Subcutaneous adipose tissue (tissue), 4 donors: Measurements from ENCODE around the gene GINS2. TPM values are rescaled to one million over a fixed set of nuclear protein-coding genes. Genes with fewer than 3 reads are reported as not detected.

Experiments used
- total RNA-seq, 4 donors: library from RNA; depleted of rRNA; stranded (reverse); fragments of >200 nt; gene quantifications; one replicate each; pipeline ENCODE4 v1.1.0, GENCODE V29; 2016
- TF ChIP-seq, protein P1 (sequence below): fragments of 450-650 bp; IDR thresholded peaks from one replicate; pipeline ENCODE4 v1.5.1; 2016; ENCODE audit warnings: low read depth, mild to moderate bottlenecking, control low read depth, antibody characterized with exemption, moderate library complexity

The GINS2 gene
- total RNA-seq, 4 donors from 2014 or later: 0.22 to 0.68 TPM; not detected in 2

DNA sequence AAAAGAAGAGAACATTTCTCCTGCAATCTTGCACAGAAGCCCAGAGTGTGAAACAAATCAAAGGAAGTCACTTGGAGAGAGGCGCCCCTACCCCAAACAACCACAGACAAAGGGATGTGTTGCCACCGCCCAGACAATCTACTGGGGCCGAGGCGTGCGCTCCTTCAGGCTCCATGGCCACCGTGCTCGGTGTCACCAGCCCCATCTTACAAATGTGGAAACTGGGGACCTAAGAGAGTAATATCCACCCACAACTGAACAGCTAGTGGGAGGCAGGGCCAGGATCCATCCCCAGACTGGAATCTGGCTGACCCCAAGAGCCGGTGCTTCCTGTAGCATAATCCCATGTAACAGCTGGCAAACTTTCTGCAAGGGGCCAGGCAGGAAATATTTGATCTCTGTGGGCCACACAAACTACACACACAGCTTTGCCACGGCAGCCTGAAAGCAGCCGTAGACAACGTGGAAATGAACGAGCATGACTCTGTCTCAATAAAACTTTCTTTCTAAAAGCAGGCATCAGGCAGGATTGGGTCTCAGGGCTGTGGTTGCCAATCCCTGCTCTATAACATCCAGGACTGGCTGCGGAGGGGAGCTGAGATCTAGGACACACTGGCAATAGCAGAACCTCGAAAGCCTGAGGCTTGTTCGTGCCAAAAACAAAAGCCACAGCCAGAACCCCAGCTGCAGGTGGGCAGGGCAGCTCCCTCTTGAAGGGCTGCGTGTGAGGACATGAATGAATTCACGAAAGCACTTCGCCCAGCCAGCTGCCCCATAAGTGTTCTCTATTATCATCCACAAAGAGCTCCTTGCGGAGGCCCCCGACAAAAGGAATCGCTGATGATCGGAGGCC is 26.6 kb upstream of the GINS2 start:
- TF ChIP-seq, protein P1, sequence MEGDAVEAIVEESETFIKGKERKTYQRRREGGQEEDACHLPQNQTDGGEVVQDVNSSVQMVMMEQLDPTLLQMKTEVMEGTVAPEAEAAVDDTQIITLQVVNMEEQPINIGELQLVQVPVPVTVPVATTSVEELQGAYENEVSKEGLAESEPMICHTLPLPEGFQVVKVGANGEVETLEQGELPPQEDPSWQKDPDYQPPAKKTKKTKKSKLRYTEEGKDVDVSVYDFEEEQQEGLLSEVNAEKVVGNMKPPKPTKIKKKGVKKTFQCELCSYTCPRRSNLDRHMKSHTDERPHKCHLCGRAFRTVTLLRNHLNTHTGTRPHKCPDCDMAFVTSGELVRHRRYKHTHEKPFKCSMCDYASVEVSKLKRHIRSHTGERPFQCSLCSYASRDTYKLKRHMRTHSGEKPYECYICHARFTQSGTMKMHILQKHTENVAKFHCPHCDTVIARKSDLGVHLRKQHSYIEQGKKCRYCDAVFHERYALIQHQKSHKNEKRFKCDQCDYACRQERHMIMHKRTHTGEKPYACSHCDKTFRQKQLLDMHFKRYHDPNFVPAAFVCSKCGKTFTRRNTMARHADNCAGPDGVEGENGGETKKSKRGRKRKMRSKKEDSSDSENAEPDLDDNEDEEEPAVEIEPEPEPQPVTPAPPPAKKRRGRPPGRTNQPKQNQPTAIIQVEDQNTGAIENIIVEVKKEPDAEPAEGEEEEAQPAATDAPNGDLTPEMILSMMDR: no peak

DNA sequence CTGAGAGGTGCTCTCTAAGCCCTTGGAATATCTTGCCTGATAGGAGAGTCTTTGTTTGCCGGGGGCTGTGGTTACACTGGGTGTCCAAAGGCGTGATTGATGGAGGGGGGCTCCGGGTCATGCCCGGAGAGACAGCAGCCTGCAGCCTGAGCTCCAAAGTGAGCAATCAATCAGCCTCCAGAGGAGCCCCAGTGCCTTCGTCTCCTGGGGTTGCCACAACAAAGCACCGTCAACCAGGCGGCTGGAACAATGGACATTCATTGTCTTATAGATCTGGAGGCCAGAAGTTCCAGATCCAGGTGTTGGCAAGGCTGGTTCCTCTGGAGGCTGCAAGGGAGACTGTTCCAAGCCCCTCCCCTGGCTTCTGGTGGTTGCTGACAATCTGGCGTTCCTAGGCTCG is 24.0 kb upstream of the GINS2 start:
- TF ChIP-seq, protein P1: no peak

DNA sequence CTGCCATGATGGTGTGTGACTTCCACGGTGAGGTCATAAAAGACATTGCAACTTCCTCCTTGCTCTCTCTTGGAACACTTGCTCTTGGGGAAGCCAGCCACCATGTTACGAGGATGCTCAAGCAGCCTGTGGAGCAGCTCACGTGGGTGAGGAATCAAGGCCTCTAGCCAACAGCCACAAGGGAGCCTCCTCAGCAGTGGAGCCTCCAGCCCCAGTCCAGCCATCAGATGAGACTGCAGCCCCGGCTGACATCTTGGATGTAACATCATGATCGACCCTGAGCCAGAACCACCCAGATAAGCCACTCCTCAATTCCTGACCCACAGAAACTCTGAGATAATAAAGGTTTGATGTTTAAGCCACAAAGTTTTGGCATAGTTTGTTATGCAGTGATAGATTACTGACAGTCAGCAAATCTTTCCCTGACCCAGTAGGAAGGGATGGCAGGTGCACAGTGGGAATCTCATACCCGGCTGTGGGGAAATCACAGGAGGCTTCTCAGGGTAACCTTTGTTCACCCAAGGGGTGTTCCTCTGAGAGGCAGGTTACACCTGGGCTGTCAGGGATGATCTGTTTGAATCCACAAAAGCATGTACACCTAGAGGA is 23.3 kb upstream of the GINS2 start:
- TF ChIP-seq, protein P1: no peak

DNA sequence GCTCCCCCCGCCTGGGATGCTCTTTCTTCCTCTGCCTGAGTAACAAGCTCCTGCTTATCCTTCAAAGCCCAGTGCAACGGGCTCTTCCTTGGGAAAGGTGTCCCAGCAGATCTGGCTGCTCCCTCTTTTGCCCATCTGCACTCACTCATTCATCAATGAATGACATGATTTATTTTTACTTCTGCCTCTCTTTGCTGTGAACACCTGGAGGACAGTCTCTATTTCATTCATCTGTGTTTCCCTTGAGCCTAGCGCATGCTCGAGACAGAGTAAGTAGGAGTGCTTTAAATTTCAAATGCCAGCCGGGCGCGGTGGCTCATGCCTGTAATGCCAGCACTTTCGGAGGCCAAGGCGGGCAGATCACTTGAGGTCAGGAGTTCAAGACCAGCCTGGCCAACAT is 22.0 kb upstream of the GINS2 start:
- TF ChIP-seq, protein P1: no peak

DNA sequence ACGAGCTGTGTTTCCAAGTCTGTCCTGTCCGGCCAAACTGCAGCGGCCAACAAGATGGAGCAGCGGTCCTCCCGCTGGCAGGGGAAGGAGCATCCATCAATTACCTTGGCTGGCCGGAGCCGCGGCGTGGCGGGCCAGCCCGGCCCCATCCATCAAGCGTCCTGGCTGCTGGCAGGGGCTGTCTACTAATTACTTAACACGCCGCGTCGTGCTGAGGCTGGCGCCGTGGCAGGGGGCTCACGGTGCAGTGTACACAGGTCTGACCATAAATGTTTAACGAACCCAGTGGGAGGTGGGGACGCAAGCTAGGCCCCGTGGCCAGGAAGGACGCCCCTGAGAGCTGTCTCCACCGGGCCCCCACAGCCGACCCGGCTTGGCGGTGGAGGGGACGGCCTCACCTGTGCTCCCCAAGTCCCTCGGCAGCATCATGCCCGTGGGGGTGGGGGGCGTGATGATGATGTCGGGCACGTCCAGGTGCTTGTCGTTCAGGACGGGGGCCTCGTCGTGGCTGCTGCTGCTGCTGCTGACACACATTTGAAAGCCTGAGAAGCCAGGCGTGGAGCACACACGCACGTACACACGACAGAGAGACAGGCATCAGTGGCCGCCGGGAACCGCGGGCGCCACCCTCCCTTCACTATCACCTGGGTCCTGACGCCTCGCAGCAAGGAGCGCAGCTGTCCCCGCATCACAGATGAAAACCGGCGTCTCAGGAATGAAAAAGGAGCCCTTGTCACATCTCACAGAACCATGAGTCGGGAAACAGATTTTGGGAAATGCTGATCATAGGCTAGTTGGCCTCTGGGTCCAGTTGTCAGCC is 21.2 kb upstream of the GINS2 start:
- TF ChIP-seq, protein P1: no peak

DNA sequence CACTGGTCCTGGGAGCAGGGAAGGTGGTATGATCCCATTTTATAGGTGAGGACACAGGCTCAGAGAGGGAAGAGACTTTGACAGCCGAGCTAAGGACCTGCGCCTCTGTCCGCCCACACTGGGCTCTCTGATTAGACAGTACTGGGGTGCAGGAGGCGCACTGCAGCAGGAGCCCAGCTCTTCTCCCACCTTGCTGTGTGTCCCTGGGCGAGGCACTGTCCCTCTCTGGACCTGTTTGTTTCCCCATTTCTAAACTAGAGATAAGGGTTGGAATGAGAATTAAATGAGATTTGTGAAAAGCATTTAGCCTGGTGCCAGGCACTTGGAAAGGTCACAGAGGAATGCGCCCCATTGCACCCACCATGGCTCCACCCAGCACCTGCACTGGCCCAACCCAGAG is 19.6 kb upstream of the GINS2 start:
- TF ChIP-seq, protein P1: no peak

DNA sequence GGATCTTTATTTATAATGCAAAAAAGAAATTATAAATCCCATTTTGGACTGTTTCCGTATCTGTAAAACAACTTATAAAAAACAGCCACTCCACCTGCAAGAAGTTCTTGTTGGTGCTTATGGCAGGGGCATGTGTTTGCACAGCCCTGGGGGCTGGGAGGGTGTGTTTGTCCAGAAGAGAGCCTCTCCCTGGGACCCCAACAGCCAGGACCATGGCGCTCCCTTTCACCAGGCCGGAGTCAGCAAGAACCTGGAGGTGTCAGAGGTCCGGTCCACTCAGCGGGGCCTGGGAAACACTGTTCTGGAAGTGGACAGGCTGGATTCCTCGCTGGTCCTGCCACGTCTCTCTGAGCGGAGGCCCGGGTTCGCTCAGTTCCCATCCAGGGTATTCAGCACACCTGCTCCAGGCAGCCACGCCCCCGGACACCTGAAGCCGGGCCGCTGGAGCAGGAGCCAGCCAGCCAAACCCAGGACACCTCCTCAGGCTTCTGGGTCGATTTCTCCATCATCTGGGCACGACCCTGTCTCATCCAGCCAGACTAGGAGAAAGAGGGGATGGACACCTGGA is 18.9 kb upstream of the GINS2 start:
- TF ChIP-seq, protein P1: no peak
